KBM-7 (cell line): Measurements from ENCODE around the gene ATP6V0A1.
A peak's percentile ranks its signal among the peaks of the same experiment; 100 is the strongest.
"Not testable (repeated sequence)": the region's sequence is repeated elsewhere in the genome, so short reads cannot be mapped to it uniquely, and the experiment has no call there.

ENCODE experiments used
- DNase-seq: peaks from one replicate; pipeline ENCODE4 v3.0.0-alpha.2; 2015
- in situ Hi-C: fragments of 300-500 bp; cut with MboI; formaldehyde crosslinking; loops from 2 replicates; pipeline ENCODE4 v1.14.3; 2020; ENCODE audit warnings: low sequenced_read_pairs, low pct_unique_long_range_greater_than_20kb, mixed read lengths

Gene ATP6V0A1

DNA sequence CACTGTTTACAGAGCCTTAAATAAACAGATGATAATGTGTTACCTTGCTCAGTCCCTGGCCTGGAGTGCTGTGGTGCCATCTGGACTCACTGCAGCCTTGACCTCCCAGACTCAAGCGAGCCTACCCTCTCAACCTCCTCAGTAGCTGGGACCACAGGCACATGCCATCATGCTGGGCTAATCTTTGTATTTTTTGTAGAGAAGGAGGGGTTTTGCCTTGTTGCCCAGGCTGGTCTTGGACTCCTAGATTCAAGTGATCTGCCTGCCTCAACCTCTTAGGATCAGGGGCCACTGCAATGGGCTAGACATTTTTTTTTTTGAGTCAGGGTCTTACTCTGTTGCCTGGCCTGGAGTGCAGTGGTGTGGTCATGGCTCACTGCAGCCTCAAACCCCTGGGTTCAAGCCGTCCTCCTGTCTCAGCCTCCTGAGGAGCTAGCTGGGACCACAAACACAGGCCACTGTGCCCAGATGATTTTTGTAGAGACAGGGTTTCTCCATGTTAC lies 72.3 kb downstream of the ATP6V0A1 start:
- in situ Hi-C loops: no loop called here
- no peak for DNase-seq

DNA sequence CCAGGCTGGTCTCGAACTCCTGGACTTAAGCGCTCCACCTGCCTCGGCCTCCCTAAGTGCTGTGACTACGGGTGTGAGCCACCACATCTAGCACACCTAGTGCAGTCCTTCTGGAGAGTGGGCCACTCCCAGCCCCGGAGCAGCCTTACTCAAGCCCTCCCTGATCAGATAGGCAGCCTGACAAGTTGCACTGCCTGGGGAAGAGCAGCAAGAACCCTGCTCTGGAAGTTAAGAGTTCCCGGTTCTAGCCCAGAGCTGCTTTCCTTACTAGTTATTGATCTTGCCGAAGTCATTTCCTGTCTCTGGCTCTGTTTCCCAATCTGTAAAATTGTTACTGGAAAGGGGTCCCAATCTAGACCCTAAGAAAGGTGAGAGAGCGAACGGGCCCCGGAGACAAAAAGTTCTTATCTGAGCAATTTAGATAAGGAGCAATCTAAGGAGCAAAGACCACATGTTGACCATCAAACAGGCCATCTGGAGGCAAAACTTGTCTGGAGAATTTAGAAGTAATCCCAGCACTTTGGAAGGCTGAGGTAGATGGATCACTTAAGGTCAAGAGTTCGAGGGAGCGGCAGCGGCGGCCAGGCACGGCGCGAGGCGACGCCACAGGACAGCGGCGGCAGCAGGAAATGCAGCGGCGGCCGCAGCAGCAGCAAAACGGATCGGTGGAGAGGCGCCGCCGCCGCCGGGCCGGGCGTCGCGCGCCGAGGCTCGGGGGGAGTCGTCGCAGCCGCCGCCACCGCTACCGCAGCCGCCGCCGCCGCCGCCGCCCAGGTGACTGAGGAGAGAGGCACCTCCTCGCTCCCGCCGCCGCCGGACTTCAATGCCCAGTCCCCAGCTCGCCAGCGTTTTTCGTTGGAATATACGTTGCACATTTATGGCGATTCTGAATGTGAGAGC lies 73.0 kb downstream of the ATP6V0A1 start:
- DNase-seq: peak; percentile 58
- in situ Hi-C loops: no loop called here

DNA sequence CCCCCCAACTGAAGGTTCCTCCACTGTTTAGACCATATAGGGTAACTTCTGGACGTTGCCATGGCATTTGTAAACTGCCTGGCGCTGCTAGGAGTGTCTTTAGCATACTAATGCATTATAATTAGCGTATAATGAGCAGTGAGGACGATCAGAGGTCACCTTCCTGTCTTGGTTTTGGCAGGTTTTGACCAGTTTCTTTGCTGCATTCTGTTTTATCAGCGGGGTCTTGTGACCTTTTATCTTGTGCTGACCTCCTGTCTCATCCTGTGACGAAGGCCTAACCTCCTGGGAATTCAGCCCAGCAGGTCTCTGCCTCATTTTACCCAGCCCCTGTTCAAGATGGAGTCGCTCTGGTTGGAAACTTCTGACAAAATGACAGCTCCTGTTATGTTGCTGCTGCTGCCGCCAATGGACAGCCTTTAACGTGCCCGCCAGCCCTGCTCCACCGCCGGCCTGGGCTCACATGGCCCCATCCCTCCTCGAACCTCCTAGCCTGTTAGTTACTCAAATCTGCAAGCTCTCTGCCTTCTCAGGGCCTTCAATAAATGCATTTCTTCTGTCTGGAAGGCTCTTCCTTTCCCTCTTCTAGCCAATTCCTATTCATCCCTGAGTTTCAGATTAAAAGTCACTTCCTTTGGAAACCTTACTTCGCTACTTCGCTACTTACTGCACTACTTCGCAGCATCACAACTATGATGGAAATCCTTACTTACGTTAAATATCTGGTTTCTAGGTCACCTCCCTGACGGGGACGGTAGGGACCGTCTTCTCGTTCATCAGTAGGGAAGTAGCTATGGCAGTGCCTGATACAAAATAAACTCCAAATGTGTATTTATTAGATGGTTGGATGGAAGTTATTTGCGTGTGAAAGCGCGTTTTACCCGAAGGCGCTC lies 76.7 kb downstream of the ATP6V0A1 start:
- in situ Hi-C loops: no loop called here
- no peak for DNase-seq

DNA sequence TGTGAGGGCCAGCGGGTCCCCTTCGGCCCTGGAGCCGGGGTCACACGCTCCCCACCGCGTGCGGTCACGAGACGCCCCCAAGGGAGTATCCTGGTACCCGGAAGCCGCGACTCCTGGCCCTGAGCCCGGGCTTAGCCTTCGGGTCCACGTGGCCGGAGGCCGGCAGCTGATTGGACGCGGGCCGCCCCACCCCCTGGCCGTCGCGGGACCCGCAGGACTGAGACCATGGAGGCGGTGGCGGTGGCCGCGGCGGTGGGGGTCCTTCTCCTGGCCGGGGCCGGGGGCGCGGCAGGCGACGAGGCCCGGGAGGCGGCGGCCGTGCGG lies 77.3 kb downstream of the ATP6V0A1 start, which contains the start of gene NAGLU:
Gene NAGLU (plus strand): TSS at position 194 of the 324 bp plus-strand sequence. CDS start 32 bp downstream, at position 226.
- DNase-seq: peak; percentile 89
- in situ Hi-C loops: no loop called here

DNA sequence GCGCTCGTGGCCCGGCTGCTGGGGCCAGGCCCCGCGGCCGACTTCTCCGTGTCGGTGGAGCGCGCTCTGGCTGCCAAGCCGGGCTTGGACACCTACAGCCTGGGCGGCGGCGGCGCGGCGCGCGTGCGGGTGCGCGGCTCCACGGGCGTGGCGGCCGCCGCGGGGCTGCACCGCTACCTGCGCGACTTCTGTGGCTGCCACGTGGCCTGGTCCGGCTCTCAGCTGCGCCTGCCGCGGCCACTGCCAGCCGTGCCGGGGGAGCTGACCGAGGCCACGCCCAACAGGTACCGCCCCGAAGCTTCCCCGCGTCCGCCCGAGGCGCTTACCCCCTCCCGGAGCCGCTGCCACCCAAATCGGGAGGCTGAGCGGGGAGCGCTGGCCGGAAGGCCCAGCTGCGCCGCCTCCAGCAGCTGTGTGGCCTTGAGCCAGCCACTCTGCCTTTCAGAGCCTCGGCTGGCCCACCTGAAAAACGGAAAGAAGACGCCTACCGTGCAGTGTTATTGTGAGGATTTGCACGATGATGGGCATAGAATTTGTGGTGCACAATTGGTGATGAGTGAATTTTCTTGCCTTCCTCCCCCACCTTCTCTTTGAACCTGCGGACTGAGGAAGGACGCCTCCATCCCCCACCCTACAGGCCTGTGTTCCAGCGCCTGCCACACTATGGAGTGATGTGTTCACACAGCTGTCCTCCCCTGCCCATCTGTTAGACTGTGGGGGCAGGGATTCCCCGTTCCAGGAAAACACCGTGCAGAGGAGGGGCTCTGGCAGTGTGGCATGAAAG lies 77.9 kb downstream of the ATP6V0A1 start:
- peak; percentile 69 for DNase-seq
- in situ Hi-C loops: no loop called here

DNA sequence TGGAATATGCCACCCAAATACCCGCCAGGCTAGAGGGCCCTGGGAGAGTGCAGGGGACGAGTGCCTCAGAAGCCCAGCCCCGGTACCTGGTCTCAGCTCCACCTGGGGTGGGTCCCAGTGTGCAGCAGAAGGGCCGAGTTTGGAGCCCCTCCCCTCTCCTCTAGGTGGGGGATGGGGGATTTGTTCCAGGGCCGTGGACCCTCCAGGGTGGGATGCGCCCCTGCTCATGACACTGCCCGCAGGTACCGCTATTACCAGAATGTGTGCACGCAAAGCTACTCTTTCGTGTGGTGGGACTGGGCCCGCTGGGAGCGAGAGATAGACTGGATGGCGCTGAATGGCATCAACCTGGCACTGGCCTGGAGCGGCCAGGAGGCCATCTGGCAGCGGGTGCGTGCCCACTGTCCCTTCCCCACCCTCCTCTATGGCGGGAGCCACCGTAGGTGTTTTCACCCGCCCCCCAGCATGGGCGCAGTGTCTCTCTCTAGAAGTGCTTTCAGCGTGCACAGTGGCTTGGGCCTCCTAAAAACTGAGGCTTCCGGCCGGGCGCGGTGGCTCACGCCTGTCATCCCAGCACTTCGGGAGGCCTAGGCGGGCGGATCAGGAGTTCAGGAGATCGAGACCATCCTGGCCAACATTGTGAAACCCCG lies 78.6 kb downstream of the ATP6V0A1 start:
- in situ Hi-C loops: no loop called here
- no peak for DNase-seq

DNA sequence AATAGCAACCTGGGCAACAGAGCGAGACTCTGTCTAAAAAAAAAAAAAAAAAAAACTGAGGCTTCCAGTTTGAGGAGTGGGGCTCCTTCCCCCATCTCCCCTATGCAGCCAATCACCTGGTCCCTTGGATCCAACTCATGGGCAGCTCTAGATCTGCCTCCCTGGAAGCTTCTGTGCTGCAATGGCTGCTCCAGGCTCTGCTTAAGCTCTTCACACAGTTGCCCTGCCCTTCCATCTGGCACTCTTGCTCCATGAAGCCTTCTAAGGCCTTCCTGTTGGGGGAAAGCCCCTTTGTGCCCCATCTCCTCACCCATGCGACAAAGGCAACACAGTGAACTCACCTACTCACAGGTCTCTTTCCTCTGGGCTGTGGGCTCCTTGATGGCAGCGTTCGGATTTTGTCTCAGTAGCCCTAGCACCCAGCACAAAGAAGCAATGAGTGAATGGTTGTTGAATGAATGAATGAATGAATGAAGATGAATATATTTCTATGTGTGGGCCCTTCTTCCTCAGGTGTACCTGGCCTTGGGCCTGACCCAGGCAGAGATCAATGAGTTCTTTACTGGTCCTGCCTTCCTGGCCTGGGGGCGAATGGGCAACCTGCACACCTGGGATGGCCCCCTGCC lies 79.3 kb downstream of the ATP6V0A1 start:
- in situ Hi-C loops: no loop called here
- no peak for DNase-seq

DNA sequence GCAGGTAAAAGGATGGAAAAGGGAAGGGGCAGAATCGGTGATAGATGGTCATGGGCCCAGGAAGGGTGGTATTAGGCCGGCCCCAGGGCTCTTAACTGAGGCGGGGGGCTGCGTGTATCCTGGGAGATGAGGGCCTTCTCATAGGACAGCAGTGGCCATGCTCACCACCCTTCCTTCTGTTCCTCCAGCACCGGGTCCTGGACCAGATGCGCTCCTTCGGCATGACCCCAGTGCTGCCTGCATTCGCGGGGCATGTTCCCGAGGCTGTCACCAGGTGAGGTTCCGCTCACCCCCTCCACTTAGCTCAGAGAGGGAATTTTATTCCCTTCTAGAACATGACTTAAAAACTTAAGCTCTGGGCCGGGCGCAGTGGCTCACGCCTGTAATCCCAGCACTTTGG lies 79.8 kb downstream of the ATP6V0A1 start:
- in situ Hi-C loops: no loop called here
- no peak for DNase-seq

DNA sequence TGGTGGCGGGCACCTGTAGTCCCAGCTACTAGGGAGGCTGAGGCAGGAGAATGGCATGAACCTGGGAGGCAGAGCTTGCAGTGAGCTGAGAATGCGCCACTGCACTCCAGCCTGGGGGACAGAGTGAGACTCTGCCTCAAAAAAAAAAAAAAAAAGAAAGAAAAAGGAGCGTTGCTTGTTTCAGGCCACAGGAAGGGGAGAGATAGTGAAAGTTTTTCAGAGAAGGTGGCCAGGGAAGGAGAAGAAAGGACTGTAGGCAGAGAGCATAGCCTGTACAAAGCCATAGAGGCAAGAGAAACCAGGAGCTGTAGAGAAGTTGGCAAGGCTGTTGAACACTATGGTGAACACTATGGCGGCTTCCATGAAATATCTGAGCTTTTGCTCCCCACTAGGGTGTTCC lies 81.9 kb downstream of the ATP6V0A1 start:
- DNase-seq, in situ Hi-C loops: not testable (repeated sequence)

DNA sequence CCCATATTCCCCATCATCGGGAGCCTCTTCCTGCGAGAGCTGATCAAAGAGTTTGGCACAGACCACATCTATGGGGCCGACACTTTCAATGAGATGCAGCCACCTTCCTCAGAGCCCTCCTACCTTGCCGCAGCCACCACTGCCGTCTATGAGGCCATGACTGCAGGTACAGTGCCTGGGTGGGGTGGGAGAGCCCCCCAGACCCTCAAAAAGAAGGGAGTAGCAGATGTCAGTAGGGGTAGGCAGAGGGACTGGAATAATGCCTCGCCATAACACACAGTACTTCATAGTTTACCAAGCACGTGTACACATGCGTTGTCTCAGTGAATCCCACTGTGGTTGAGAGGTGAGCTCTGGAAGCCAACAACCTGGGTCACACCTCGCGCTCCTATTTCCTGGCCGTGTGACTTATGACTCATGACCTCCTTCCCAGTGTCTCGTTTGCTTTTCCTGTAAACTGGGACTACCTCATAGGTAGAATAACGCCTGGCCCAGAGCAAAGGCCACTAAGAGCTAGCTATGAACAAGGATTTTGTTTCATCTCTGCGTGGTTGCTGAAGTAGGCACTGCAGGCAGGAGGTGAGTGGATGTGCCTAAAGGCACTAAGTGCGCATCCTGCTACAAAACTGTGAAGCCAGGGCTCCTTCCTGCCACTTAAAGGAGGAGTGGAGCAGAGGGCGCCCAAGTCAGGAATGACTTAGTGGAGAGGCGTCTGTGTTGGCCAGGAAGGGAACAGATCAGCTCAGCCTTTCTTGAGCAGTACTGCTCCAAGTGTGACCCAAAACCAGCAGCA lies 82.6 kb downstream of the ATP6V0A1 start:
- DNase-seq: no peak
- in situ Hi-C loops: no loop called here

DNA sequence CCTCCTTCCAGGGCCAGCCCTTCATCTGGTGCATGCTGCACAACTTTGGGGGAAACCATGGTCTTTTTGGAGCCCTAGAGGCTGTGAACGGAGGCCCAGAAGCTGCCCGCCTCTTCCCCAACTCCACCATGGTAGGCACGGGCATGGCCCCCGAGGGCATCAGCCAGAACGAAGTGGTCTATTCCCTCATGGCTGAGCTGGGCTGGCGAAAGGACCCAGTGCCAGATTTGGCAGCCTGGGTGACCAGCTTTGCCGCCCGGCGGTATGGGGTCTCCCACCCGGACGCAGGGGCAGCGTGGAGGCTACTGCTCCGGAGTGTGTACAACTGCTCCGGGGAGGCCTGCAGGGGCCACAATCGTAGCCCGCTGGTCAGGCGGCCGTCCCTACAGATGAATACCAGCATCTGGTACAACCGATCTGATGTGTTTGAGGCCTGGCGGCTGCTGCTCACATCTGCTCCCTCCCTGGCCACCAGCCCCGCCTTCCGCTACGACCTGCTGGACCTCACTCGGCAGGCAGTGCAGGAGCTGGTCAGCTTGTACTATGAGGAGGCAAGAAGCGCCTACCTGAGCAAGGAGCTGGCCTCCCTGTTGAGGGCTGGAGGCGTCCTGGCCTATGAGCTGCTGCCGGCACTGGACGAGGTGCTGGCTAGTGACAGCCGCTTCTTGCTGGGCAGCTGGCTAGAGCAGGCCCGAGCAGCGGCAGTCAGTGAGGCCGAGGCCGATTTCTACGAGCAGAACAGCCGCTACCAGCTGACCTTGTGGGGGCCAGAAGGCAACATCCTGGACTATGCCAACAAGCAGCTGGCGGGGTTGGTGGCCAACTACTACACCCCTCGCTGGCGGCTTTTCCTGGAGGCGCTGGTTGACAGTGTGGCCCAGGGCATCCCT lies 84.8 kb downstream of the ATP6V0A1 start:
- in situ Hi-C loops: no loop called here
- no peak for DNase-seq

DNA sequence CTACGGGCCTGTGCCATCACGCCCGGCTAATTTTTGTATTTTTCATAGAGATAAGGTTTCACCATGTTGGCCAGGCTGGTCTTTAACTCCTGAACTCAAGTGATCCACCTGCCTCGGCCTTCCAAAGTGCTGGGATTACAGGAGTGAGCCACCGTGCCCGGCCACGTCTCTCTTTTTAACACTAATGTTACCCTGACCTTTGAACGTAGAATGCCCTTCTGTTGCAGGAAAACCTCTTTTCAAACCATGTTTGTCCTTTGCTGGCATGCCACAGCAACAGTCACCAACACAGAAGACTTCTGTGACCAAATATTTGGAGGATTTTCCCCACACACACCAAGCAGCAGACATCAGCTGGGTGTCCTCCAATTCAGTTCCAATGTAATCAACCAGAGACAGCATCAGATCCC lies 86.2 kb downstream of the ATP6V0A1 start:
- in situ Hi-C loops: no loop called here

DNA sequence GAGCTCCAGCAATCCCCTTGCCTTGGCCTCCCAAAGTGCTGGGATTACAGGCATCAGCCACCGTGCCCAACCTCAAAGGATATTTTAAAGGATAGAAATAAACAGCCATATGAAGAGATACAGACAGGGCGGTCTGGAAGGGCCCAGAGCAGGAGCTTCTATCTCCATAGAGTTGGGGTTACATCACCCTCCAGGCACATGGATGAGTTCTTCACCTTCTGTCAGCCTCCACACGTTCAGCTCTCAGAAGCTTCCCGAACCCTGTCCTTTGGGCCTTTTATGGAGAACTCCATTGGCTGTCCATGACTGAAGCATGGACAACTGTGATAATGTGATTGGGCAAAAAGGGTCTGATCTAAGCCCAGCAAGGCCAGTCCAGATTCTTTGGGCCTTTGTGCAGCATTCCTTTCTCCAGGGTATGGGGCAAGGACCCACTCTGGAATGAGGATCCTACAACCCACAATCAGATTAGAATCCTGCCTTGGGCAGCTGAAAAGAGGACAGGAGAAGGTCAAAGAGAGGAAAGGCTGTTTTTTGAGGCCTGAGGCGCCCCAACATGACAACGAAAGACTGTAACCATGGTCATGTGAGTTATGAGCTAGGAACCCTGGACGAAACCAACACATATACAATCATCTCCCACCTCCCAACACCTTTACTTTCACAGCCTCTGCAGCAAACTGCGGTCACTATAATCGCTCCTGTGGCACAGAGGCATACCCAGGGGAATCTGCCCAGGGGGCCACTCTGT lies 87.3 kb downstream of the ATP6V0A1 start:
- DNase-seq, in situ Hi-C loops: not testable (repeated sequence)

More for the DNA sequence above, 86.2 kb downstream of the ATP6V0A1 start:
- no peak for DNase-seq

DNA sequence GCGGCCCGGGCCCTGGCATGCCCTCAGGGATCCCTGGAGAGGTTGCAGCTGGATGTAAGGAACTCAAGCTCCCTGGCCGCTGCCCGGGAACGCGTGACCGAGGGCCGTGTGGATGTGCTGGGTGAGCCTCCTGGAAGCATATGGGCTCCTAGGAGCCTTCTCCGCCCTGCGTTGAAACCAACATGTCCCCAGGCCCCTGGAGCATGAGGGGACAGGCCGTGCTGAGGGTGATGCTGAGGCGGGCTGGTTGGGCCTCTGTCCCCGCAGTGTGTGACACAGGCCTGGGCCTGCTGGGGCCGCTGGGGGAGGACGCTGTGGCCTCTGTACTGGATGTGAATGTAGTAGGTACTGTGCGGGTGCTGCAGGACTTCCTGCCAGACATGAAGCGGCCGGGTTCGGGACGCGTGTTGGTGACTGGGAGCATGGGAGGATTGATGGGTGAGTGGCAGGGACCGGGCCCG lies 88.4 kb downstream of the ATP6V0A1 start:
- no peak for DNase-seq
- in situ Hi-C loops: no loop called here

DNA sequence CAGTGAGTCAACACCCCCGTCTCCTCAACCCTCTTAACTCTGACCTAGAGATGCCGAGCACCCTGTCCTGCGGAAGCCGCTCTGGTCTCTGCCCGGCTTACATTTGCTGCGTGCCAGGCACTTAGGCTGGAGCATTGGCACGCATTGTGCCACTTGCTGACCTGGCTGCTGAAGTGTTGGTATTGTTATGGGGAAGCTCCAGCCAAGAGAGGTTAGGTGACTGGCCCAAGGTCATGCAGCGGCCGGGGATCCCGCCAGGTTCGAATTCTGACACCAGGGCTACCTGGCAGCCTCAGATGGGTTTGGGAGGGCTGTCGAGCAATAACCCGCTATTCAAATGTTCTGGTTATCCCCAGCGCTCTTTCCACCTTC lies 89.0 kb downstream of the ATP6V0A1 start:
- in situ Hi-C loops: no loop called here
- DNase-seq: no peak
